Keratinocyte (primary cell): Measurements from ENCODE around the gene AGRN. TPM values are rescaled to one million over a fixed set of nuclear protein-coding genes. Genes with fewer than 3 reads are reported as not detected.
"Not testable (repeated sequence)": the region's sequence is repeated elsewhere in the genome, so short reads cannot be mapped to it uniquely, and the experiment has no call there.

Experiments
- DNase-seq: peaks from one replicate; pipeline ENCODE4 v3.0.0-alpha.2; 2011; ENCODE audit warnings: low read depth, missing footprints, low spot score
- FAIRE-seq: peaks from 2 replicates; lab custom pipeline; 2011; peaks lifted over from hg19 to GRCh38; lab: Jason Lieb, UNC
- H2AFZ ChIP-seq: 2 replicates; pipeline ENCODE4 v1.6.0; 2012; ENCODE audit warnings: low read length, control low read depth, inconsistent platforms; ENCODE audit not compliant: control insufficient read depth
- H3K27ac ChIP-seq: 2 replicates; pipeline ENCODE4 v1.5.1; 2011; ENCODE audit warnings: low read length; ENCODE audit not compliant: control insufficient read depth, insufficient read depth
- H3K27me3 ChIP-seq: 3 replicates; pipeline ENCODE4 v1.6.0; 2011; ENCODE audit warnings: low read length; ENCODE audit not compliant: control insufficient read depth, insufficient read depth; ENCODE audit errors: extremely low read depth
- H3K36me3 ChIP-seq, 2 experiments: 2 replicates in 1 of 2; 3 replicates in 1 of 2; pipeline ENCODE4 v1.5.1; 2011; ENCODE audit warnings: low read length in 2 of 2, mild to moderate bottlenecking in 1 of 2; ENCODE audit not compliant: control insufficient read depth in 2 of 2, insufficient read depth in 2 of 2; ENCODE audit errors: extremely low read depth in 1 of 2
- H3K4me1 ChIP-seq: 3 replicates; pipeline ENCODE4 v1.5.1; 2011; ENCODE audit warnings: low read length; ENCODE audit not compliant: control insufficient read depth, insufficient read depth; ENCODE audit errors: extremely low read depth
- H3K4me2 ChIP-seq: 3 replicates; pipeline ENCODE4 v1.6.0; 2011; ENCODE audit warnings: low read depth, low read length; ENCODE audit not compliant: control insufficient read depth, insufficient read depth; ENCODE audit errors: extremely low read depth
- H3K4me3 ChIP-seq, 3 experiments: fragments of 200-600 bp in 1 of 3; sonication (generic) in 1 of 3; 2 replicates in 2 of 3; 3 replicates in 1 of 3; pipeline ENCODE4 v1.5.1; 2011 to 2016; ENCODE audit warnings: low read length in 3 of 3, mild to moderate bottlenecking in 3 of 3, control low read depth in 2 of 3, inconsistent platforms in 1 of 3, low read depth in 1 of 3, mixed read lengths in 1 of 3, mixed run types in 1 of 3, moderate library complexity in 1 of 3; ENCODE audit not compliant: control insufficient read depth in 2 of 3, insufficient read depth in 2 of 3; ENCODE audit errors: extremely low read depth in 1 of 3
- H3K79me2 ChIP-seq: 2 replicates; pipeline ENCODE4 v1.6.0; 2012; ENCODE audit warnings: low read length; ENCODE audit not compliant: control insufficient read depth, insufficient read depth
- H3K9ac ChIP-seq: 3 replicates; pipeline ENCODE4 v1.6.0; 2011; ENCODE audit warnings: low read length; ENCODE audit not compliant: control insufficient read depth, insufficient read depth; ENCODE audit errors: extremely low read depth
- H3K9me1 ChIP-seq: 3 replicates; pipeline ENCODE4 v1.6.0; 2011; ENCODE audit warnings: low read length; ENCODE audit not compliant: control insufficient read depth, insufficient read depth; ENCODE audit errors: extremely low read depth
- H3K9me3 ChIP-seq: 2 replicates; pipeline ENCODE4 v1.5.1; 2012; ENCODE audit warnings: low read depth, low read length; ENCODE audit not compliant: control insufficient read depth
- H4K20me1 ChIP-seq: 3 replicates; pipeline ENCODE4 v1.6.0; 2011; ENCODE audit warnings: low read length; ENCODE audit not compliant: control insufficient read depth, insufficient read depth; ENCODE audit errors: extremely low read depth
- CTCF ChIP-seq, 3 experiments: IDR thresholded peaks in 1 of 3; conservative IDR thresholded peaks in 1 of 3; optimal IDR thresholded peaks in 1 of 3; 2 replicates in 2 of 3; 3 replicates in 1 of 3; pipeline versions ENCODE3 to v1.5.1; 2011; ENCODE audit warnings: low read length in 3 of 3, mild to moderate bottlenecking in 3 of 3, moderate library complexity in 2 of 3, control low read depth in 1 of 3, inconsistent platforms in 1 of 3; ENCODE audit not compliant: insufficient read depth in 2 of 3; ENCODE audit errors: extremely low read depth in 1 of 3
- EZH2 ChIP-seq: IDR thresholded peaks from one replicate; pipeline ENCODE4 v1.6.1; 2012; ENCODE audit warnings: inconsistent platforms, mild to moderate bottlenecking, low read length, moderate library complexity
- dilution Hi-C: fragments of 300-500 bp; cut with MboI; formaldehyde crosslinking; loops from one replicate; pipeline ENCODE4 v1.7.0; 2020; ENCODE audit warnings: low sequenced_read_pairs; ENCODE audit not compliant: extremely low pct_ligation_motif_present
- polyA plus RNA-seq, 5 experiments: library from polyadenylated mRNA; depleted of rRNA in 3 of 5; stranded (reverse) in 3 of 5; stranded (forward) in 1 of 5; unstranded in 1 of 5; fragments of >200 nt; gene quantifications; 1 replicate in 1 of 5; 2 replicates in 3 of 5; 3 replicates in 1 of 5; pipeline versions ENCODE4 v1.2.1 to v1.2.3, GENCODE V29; 2011 to 2012; ENCODE audit warnings: missing spikeins in 2 of 5, low read depth in 1 of 5, low replicate concordance in 1 of 5
- small RNA-seq, 3 experiments: library from RNA; depleted of rRNA; stranded (forward); fragments of <200 nt; gene quantifications; one replicate each; pipeline ENCODE3, GENCODE V24; 2012; ENCODE audit warnings: low read depth in 3 of 3, low replicate concordance in 1 of 3; ENCODE audit not compliant: insufficient read length in 3 of 3

The AGRN gene
- polyA plus RNA-seq, 1 donor (not counting 4 experiments of a cell fraction or from before 2014, with no cell fraction given): 72.4 TPM

- H3K4me2 ChIP-seq: no peak overlapping the region
- peaks cover 9% of the 10 kb centered on the region for H3K79me2 ChIP-seq
- no peaks in the 10 kb centered on the region for H3K4me1 ChIP-seq
- H3K4me3 ChIP-seq: no peak overlapping the region
- H3K9me3 ChIP-seq: peaks cover 2% of the 10 kb centered on the region
- no peaks in the 10 kb centered on the region for H3K27me3 ChIP-seq
- dilution Hi-C loops: no loop called here
- no peak overlapping the region for H3K27ac ChIP-seq
- no peak for FAIRE-seq
- no peaks in the 10 kb centered on the region for H4K20me1 ChIP-seq
- no peaks in the 10 kb centered on the region for H3K9me1 ChIP-seq
- no peak overlapping the region for H2AFZ ChIP-seq
- DNase-seq: no peak
- peaks cover 0 to 3% of the 10 kb centered on the region in 2 experiments for H3K36me3 ChIP-seq
- no peak overlapping the region for H3K9ac ChIP-seq
- no peak for TF ChIP-seq EZH2
- no peak for TF ChIP-seq CTCF (optimal IDR thresholded peaks at IDR 0.05 in 1 of 3, IDR thresholded peaks at IDR 0.05 in 1 of 3, conservative IDR thresholded peaks at IDR 0.05 in 1 of 3; ENCODE audit: extremely low read depth in 1 of 3, insufficient read depth in 2 of 3, low read length in 3 of 3)
Measured at GRCh38 chr1:1101503-1101902, 81.6 kb downstream of the AGRN start.

GRCh38 chr1:1104152-1104551 is 84.2 kb downstream of the AGRN start:
- H3K27me3 ChIP-seq, H3K9me3 ChIP-seq, H3K4me1 ChIP-seq, FAIRE-seq, DNase-seq, H2AFZ ChIP-seq, H3K4me3 ChIP-seq, dilution Hi-C loops, H3K9ac ChIP-seq, H3K36me3 ChIP-seq, H3K27ac ChIP-seq, H3K4me2 ChIP-seq, H3K9me1 ChIP-seq, H4K20me1 ChIP-seq: not testable (repeated sequence)
- H3K79me2 ChIP-seq: peaks cover 27% of the 10 kb centered on the region

Small RNA genes lying within 50 kb of the gene (small RNA-seq; reads per million reads assigned to genes)
- 0 reads per million in 3 experiments for gene AL645608.3

Other genes starting within 250 kb of the AGRN start
- gene SAMD11, start 96.2 kb upstream of the AGRN start, polyA plus RNA-seq: 0.03 TPM in 1 of 3 replicates, not detected in the others
- gene NOC2L, start 60.9 kb upstream of the AGRN start, polyA plus RNA-seq: 51.0 to 74.0 TPM (median 51.8 TPM) in 3 replicates
- gene KLHL17, start 59.5 kb upstream of the AGRN start, polyA plus RNA-seq: 6.5 to 17.8 TPM (median 8.5 TPM) in 3 replicates
- gene PLEKHN1, start 53.6 kb upstream of the AGRN start, polyA plus RNA-seq: 2.5 to 4.9 TPM (median 3.8 TPM) in 3 replicates
- not detected in 3 replicates for gene PERM1, start 38.0 kb upstream of the AGRN start, polyA plus RNA-seq
- gene HES4, start 20.0 kb upstream of the AGRN start, polyA plus RNA-seq: 3.0 to 14.7 TPM (median 3.1 TPM) in 3 replicates
- gene ISG15, start 6.6 kb upstream of the AGRN start, polyA plus RNA-seq: 222 to 711 TPM (median 246 TPM) in 3 replicates
- 0.22 to 0.45 TPM (median 0.32 TPM) in 3 replicates for gene RNF223, start 54.2 kb downstream of the AGRN start, polyA plus RNA-seq
- gene C1orf159, start 96.0 kb downstream of the AGRN start, polyA plus RNA-seq: 6.1 to 8.8 TPM (median 8.0 TPM) in 3 replicates
- gene TTLL10, start 153.8 kb downstream of the AGRN start, polyA plus RNA-seq: not detected in 3 replicates
- gene TNFRSF18, start 186.5 kb downstream of the AGRN start, polyA plus RNA-seq: 0.09 to 0.63 TPM (median 0.21 TPM) in 3 replicates
- gene TNFRSF4, start 194.0 kb downstream of the AGRN start, polyA plus RNA-seq: 0.04 TPM in 1 of 3 replicates, not detected in the others
- gene SDF4, start 211.9 kb downstream of the AGRN start, polyA plus RNA-seq: 63.5 to 103 TPM (median 66.3 TPM) in 3 replicates
- gene B3GALT6, start 212.1 kb downstream of the AGRN start, polyA plus RNA-seq: 6.8 to 9.5 TPM (median 7.8 TPM) in 3 replicates
- 0.15 to 0.46 TPM (median 0.18 TPM) in 3 replicates for gene C1QTNF12, start 226.6 kb downstream of the AGRN start, polyA plus RNA-seq